GM23248 (cell line): ENCODE measurements around the gene CHMP6. TPM values are rescaled to one million over a fixed set of nuclear protein-coding genes. Genes with fewer than 3 reads are reported as not detected.

ENCODE experiments used
- DNase-seq: peaks from one replicate; pipeline ENCODE4 v3.0.0-alpha.2; 2015
- H2AFZ ChIP-seq: fragments of 200-600 bp; sonication (generic); 2 replicates; pipeline ENCODE4 v1.6.1; 2016; ENCODE audit warnings: antibody characterized with exemption
- H3F3A ChIP-seq: fragments of 200-600 bp; sonication (generic); 2 replicates; pipeline ENCODE4 v1.6.1; 2016; ENCODE audit warnings: mild to moderate bottlenecking, antibody characterized with exemption, mixed run types; ENCODE audit not compliant: insufficient read depth
- H3K27ac ChIP-seq: fragments of 200-600 bp; sonication (generic); 2 replicates; pipeline ENCODE4 v1.5.1; 2016; ENCODE audit warnings: mild to moderate bottlenecking
- H3K27me3 ChIP-seq: fragments of 200-600 bp; sonication (generic); replicated peaks from 2 replicates; pipeline ENCODE4 v1.6.1; 2016; ENCODE audit warnings: mild to moderate bottlenecking; ENCODE audit not compliant: insufficient read depth
- H3K36me3 ChIP-seq: fragments of 200-600 bp; sonication (generic); 2 replicates; pipeline ENCODE4 v1.6.1; 2016; ENCODE audit warnings: low read depth, mild to moderate bottlenecking
- H3K4me1 ChIP-seq: fragments of 200-600 bp; sonication (generic); 2 replicates; pipeline ENCODE4 v1.6.1; 2016; ENCODE audit warnings: mild to moderate bottlenecking; ENCODE audit not compliant: insufficient read depth
- H3K4me2 ChIP-seq: fragments of 200-600 bp; sonication (generic); one replicate; pipeline ENCODE4 v1.6.1; 2016; ENCODE audit warnings: mild to moderate bottlenecking; ENCODE audit not compliant: unreplicated experiment
- H3K4me3 ChIP-seq: fragments of 200-600 bp; sonication (generic); 2 replicates; pipeline ENCODE4 v1.5.1; 2016; ENCODE audit warnings: mild to moderate bottlenecking
- H3K79me2 ChIP-seq: fragments of 200-600 bp; sonication (generic); 2 replicates; pipeline ENCODE4 v1.6.1; 2016; ENCODE audit warnings: mild to moderate bottlenecking; ENCODE audit not compliant: insufficient read depth
- H3K9ac ChIP-seq: fragments of 200-600 bp; sonication (generic); 2 replicates; pipeline ENCODE4 v1.6.1; 2016; ENCODE audit warnings: mild to moderate bottlenecking
- H3K9me2 ChIP-seq: fragments of 200-600 bp; sonication (generic); 2 replicates; pipeline ENCODE4 v1.6.1; 2016; ENCODE audit warnings: mixed run types, mild to moderate bottlenecking, moderate library complexity; ENCODE audit not compliant: insufficient read depth
- H3K9me3 ChIP-seq: fragments of 200-600 bp; sonication (generic); one replicate; pipeline ENCODE4 v1.6.1; 2017; ENCODE audit warnings: low read depth
- H4K20me1 ChIP-seq: fragments of 200-600 bp; sonication (generic); 2 replicates; pipeline ENCODE4 v1.6.0; 2016; ENCODE audit not compliant: insufficient read depth
- EZH2 ChIP-seq: fragments of 200-600 bp; sonication (generic); IDR thresholded peaks from 2 replicates; pipeline ENCODE4 v1.6.1; 2018; ENCODE audit warnings: antibody characterized with exemption, mild to moderate bottlenecking; ENCODE audit not compliant: insufficient read depth, poor library complexity, severe bottlenecking
- EZH2phosphoT487 ChIP-seq: fragments of 200-600 bp; sonication (generic); IDR thresholded peaks from 2 replicates; pipeline ENCODE4 v1.6.1; 2018; ENCODE audit warnings: antibody characterized with exemption, moderate library complexity, mild to moderate bottlenecking, low read depth; ENCODE audit not compliant: insufficient read depth
- WGBS, 2 experiments: methylation state at CpG; one replicate each; pipeline ENCODE4 v1.1.6; 2015 to 2017; ENCODE audit warnings: low lambda C conversion rate in 2 of 2, low coverage in 1 of 2; ENCODE audit errors: missing lambda C conversion rate in 2 of 2; 5-methylcytosine and 5-hydroxymethylcytosine counted together
- in situ Hi-C: fragments of 300-500 bp; cut with MboI; formaldehyde crosslinking; loops from 2 replicates; pipeline ENCODE4 v1.15.0; 2020
- polyA plus RNA-seq: library from polyadenylated mRNA; unstranded; fragments of >200 nt; fragmentation: Nextera tagmentation; extraction: Ambion mirVana; gene quantifications from 2 replicates; pipeline ENCODE4 v1.2.1, GENCODE V29; 2016
- total RNA-seq: library from RNA; depleted of rRNA; stranded (reverse); fragments of >200 nt; shearing (Covaris generic); gene quantifications from 2 replicates; pipeline ENCODE4 v1.2.3, GENCODE V29; 2014

Gene CHMP6
- total and polyA plus RNA-seq, 2 experiments from 2014 or later, result 14.1 to 34.0 TPM

DNA sequence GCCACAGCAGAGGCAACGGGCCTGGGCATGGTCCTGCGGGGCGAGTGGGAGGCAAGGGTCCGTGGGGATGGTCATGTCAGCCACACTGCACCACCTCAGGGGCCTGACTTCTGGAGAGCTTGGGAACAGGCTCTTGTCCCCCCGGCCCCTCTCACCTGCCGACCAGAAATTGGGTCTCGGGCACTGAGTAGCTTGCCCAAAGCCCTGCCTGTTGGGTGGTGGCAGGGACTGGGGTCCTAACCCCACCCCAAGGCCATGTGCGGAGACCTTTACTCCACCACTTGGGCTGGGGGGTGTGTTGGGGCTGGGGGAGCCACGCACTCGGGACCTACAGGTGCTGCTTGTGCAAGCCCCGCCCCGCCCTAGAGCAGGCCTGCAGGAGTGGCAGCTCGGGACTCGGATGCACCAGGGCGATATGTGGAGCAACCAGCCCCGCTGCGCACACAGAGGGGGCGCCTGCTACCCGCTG lies 24.2 kb upstream of the CHMP6 start:
- Histone ChIP-seq H3K4me1 (no peaks in the 10 kb centered on the region), H3K4me2 (no peak overlapping the region), H3K9me2 (no peaks in the 10 kb centered on the region), H3K9ac (no peak overlapping the region), H4K20me1 (no peaks in the 10 kb centered on the region), H3K4me3 (no peak overlapping the region), H3K79me2 (no peaks in the 10 kb centered on the region), H3K27ac (no peak overlapping the region), H3K27me3 (0 out of 2 replicates have a peak, but pooled peaks cover 5% of the 10 kb centered on the region), H3K9me3 (no peaks in the 10 kb centered on the region), H2AFZ (no peak overlapping the region), H3K36me3 (no peaks in the 10 kb centered on the region), H3F3A (no peaks in the 10 kb centered on the region)
- in situ Hi-C loops, result no loop called here
- no peak for DNase-seq
- WGBS, 2 experiments, result 88 to 96% methylated on average over 17 to 19 of the region's 19 CpGs
- TF ChIP-seq EZH2phosphoT487, result no peak
- TF ChIP-seq EZH2, result no peak

DNA sequence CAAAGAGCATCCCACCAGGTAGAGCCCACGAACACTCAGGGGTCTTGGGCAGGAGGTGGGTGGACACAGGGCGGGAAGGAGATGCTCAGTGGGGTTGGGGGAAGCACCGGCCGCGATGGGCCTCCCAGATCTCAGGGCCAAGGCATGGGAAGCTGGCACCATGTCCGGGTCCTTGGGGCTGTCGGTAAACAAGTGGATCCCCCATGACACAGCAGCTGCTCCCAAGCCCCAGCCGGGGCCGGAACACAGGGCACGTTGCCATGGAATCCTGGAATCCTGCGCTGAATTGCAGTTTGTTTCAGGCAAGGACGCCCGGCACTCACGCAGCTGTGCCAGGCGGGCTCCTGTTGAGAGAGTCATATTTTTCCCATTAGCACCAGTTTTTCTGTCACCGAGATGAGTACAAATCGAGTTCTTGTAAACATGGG lies 23.0 kb upstream of the CHMP6 start:
- no peak overlapping the region for H3K9ac ChIP-seq
- no peak for TF ChIP-seq EZH2phosphoT487
- H2AFZ ChIP-seq, result no peak overlapping the region
- no peaks in the 10 kb centered on the region for H3K9me3 ChIP-seq
- no peak overlapping the region for H3K4me3 ChIP-seq
- no peak overlapping the region for H3K27ac ChIP-seq
- WGBS, 2 experiments, result 14 to 15% methylated on average over 11 to 14 of the region's 17 CpGs
- H3F3A ChIP-seq, result no peaks in the 10 kb centered on the region
- no peaks in the 10 kb centered on the region for H3K9me2 ChIP-seq
- H3K36me3 ChIP-seq, result no peaks in the 10 kb centered on the region
- no peaks in the 10 kb centered on the region for H4K20me1 ChIP-seq
- no peaks in the 10 kb centered on the region for H3K79me2 ChIP-seq
- H3K27me3 ChIP-seq, result 0 out of 2 replicates have a peak, but pooled peaks cover 5% of the 10 kb centered on the region
- no peaks in the 10 kb centered on the region for H3K4me1 ChIP-seq
- no peak overlapping the region for H3K4me2 ChIP-seq
- DNase-seq, result peak; percentile 66
- in situ Hi-C loops, result no loop called here

- Histone ChIP-seq H3K4me1 (no peaks in the 10 kb centered on the region), H3K27me3 (0 out of 2 replicates have a peak, but pooled peaks cover 5% of the 10 kb centered on the region), H3K4me3 (no peak overlapping the region), H3K4me2 (no peak overlapping the region), H3F3A (no peaks in the 10 kb centered on the region), H3K9me2 (no peaks in the 10 kb centered on the region), H3K79me2 (no peaks in the 10 kb centered on the region), H3K9ac (no peak overlapping the region), H3K36me3 (no peaks in the 10 kb centered on the region), H3K9me3 (no peaks in the 10 kb centered on the region), H4K20me1 (no peaks in the 10 kb centered on the region), H2AFZ (no peak overlapping the region), H3K27ac (no peak overlapping the region)
- WGBS, 2 experiments, result 28 to 52% methylated on average over 10 to 17 of the region's 20 CpGs
- TF ChIP-seq EZH2phosphoT487 (no peak), EZH2 (no peak)
- no peak for DNase-seq
- in situ Hi-C loops, result no loop called here
Observed at GRCh38 chr17:80969030-80969673, 22.5 kb upstream of the CHMP6 start.

DNA sequence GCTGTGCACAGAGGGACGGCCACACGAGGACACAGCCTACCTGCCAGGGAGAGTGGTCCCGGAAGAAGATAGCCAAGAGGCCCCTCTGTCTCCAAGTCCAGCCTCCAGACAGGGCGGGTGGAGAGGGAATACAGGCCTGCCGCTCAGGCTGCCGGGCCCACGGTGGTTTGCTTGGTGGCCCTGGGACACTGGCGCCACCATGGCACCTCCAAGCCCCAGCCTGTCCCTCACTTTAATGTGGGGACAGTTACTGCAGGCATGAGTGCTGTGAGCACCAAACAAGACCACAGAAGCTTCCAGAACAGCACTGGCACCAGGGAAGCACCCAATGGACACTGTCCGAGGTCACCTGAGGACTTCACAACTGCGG lies 22.0 kb upstream of the CHMP6 start:
- in situ Hi-C loops, result loop anchor here (5.0 kb wide), 1 partner anchor 537 kb away; no protein-coding TSS in a partner anchor
- H2AFZ ChIP-seq, result no peak overlapping the region
- no peak for DNase-seq
- 74 to 79% methylated on average over 10 of the region's 10 CpGs for WGBS, 2 experiments
- H3K27me3 ChIP-seq, result 0 out of 2 replicates have a peak, but pooled peaks cover 5% of the 10 kb centered on the region
- no peak overlapping the region for H3K9ac ChIP-seq
- H4K20me1 ChIP-seq, result no peaks in the 10 kb centered on the region
- no peaks in the 10 kb centered on the region for H3K9me2 ChIP-seq
- TF ChIP-seq EZH2phosphoT487, result no peak
- no peak for TF ChIP-seq EZH2
- H3K4me3 ChIP-seq, result no peak overlapping the region
- H3K27ac ChIP-seq, result no peak overlapping the region
- no peaks in the 10 kb centered on the region for H3K36me3 ChIP-seq
- H3F3A ChIP-seq, result no peaks in the 10 kb centered on the region
- no peaks in the 10 kb centered on the region for H3K79me2 ChIP-seq
- H3K9me3 ChIP-seq, result no peaks in the 10 kb centered on the region
- H3K4me2 ChIP-seq, result no peak overlapping the region
- H3K4me1 ChIP-seq, result no peaks in the 10 kb centered on the region
